Glomerular visceral epithelial cell (primary cell): Measurements from ENCODE around the gene RHNO1.
A peak's percentile ranks its signal among the peaks of the same experiment; 100 is the strongest.
"Not testable (repeated sequence)": the region's sequence is repeated elsewhere in the genome, so short reads cannot be mapped to it uniquely, and the experiment has no call there.

Source experiments
- DNase-seq: peaks from one replicate; pipeline ENCODE4 v3.0.0-alpha.2; 2016; ENCODE audit errors: extremely low spot score

The RHNO1 gene

GRCh38 chr12:2858944-2859421 is 18.0 kb upstream of the RHNO1 start:
- no peak for DNase-seq

- no peak for DNase-seq
Measured at GRCh38 chr12:2860170-2860569, 16.9 kb upstream of the RHNO1 start.

GRCh38 chr12:2862876-2863275 is 14.1 kb upstream of the RHNO1 start:
- DNase-seq: no peak

GRCh38 chr12:2863402-2863801 is 13.6 kb upstream of the RHNO1 start:
- not testable (repeated sequence) for DNase-seq

GRCh38 chr12:2864198-2864597 is 12.8 kb upstream of the RHNO1 start:
- DNase-seq: no peak

- not testable (repeated sequence) for DNase-seq
Measured at GRCh38 chr12:2868986-2869632, 7.9 kb upstream of the RHNO1 start.

GRCh38 chr12:2876431-2877046 is 484 bp upstream of the RHNO1 start:
- DNase-seq: peak; percentile 18

- DNase-seq: peak; percentile 46
Measured at GRCh38 chr12:2877953-2878732, 1.1 kb downstream of the RHNO1 start.

GRCh38 chr12:2879853-2880252 is 2.8 kb downstream of the RHNO1 start:
- DNase-seq: no peak

- no peak for DNase-seq
Measured at GRCh38 chr12:2884810-2885209, 7.8 kb downstream of the RHNO1 start.

- DNase-seq: no peak
Measured at GRCh38 chr12:2886768-2887450, 9.9 kb downstream of the RHNO1 start.

GRCh38 chr12:2890001-2890387 is 13.0 kb downstream of the RHNO1 start:
- DNase-seq: no peak

- DNase-seq: peak; percentile 97
Measured at GRCh38 chr12:2890388-2891239, 13.6 kb downstream of the RHNO1 start, which contains the start of gene TULP3. Gene TULP3, plus strand, starts transcription at chr12:2890891. Its CDS starts 57 bp downstream, at chr12:2890948.

- DNase-seq: peak; percentile 59
Measured at GRCh38 chr12:2891240-2892053, 14.4 kb downstream of the RHNO1 start.

GRCh38 chr12:2892246-2892645 is 15.2 kb downstream of the RHNO1 start:
- no peak for DNase-seq

- peak; percentile 31 for DNase-seq
Measured at GRCh38 chr12:2893007-2893406, 16.0 kb downstream of the RHNO1 start.

- DNase-seq: no peak
Measured at GRCh38 chr12:2895051-2895451, 18.0 kb downstream of the RHNO1 start.

- no peak for DNase-seq
Measured at GRCh38 chr12:2895511-2895910, 18.5 kb downstream of the RHNO1 start.

GRCh38 chr12:2897418-2897817 is 20.4 kb downstream of the RHNO1 start:
- no peak for DNase-seq

- DNase-seq: no peak
Measured at GRCh38 chr12:2900642-2901041, 23.6 kb downstream of the RHNO1 start.
